ENCODE data around the gene SLC9A1. TPM values are rescaled to one million over a fixed set of nuclear protein-coding genes. Genes with fewer than 3 reads are reported as not detected.

SLC9A1 gene
- total RNA-seq (2021; ENCODE audit: unreplicated experiment) (21.7 TPM), Bru-seq, nascent RNA (percentile 86 among the genes with signal in this experiment), BruChase-seq, experiment 1, labeled RNA remaining after a 6-hour chase (percentile 84 among the genes with signal in this experiment), BruChase-seq, experiment 2, labeled RNA remaining after a 2-hour chase (percentile 76 among the genes with signal in this experiment)
- polyA plus RNA-seq (2012): 24.8 and 29.7 TPM in 2 replicates
- long read RNA-seq, full-length matches to known transcripts: 1 of 20 reads
- long read RNA-seq, partial matches to known transcripts: 10 of 20 reads
- long read RNA-seq, other reads (novel, unspliced or antisense): 9 of 20 reads

GRCh38 chr1:27154991-27155781 is at the start of gene SLC9A1:
Gene SLC9A1, minus strand, starts transcription at chr1:27155125. Its CDS starts 791 bp downstream, at chr1:27154334.
- ATAC-seq (peak; percentile 97), DNase-seq (ENCODE audit: low read depth, low spot score) (peak; percentile 76)
- H3K79me2 ChIP-seq (ENCODE audit: insufficient read depth, low read length): peaks cover 38% of the 10 kb centered on the region
- no peaks in the 10 kb centered on the region for H3K9me3 ChIP-seq (ENCODE audit: control insufficient read depth in 1 of 2, insufficient read depth in 1 of 2, low read depth in 1 of 2, low read length in 2 of 2)
- H3K27ac ChIP-seq (ENCODE audit: low read depth, low read length): peak within 1 kb of the TSS; percentile 53
- H3K36me3 ChIP-seq (ENCODE audit: control insufficient read depth in 1 of 2, insufficient read depth in 2 of 2, low read length in 2 of 2): no peaks in the 10 kb centered on the region
- peak within 1 kb of the TSS; percentile 85 for H3K9ac ChIP-seq (ENCODE audit: low read length)
- peak within 1 kb of the TSS; percentile 62 to 78 for H3K4me3 ChIP-seq (replicated peaks in 1 of 2; ENCODE audit: low read depth in 1 of 2, low read length in 2 of 2)
- peak within 1 kb of the TSS; percentile 96 for H3K4me2 ChIP-seq (ENCODE audit: low read length)
- no peaks in the 10 kb centered on the region for H3K9me2 ChIP-seq (ENCODE audit: insufficient read depth)
- H3K4me1 ChIP-seq (ENCODE audit: control insufficient read depth in 1 of 2, insufficient read depth in 2 of 2, low read length in 2 of 2): peaks cover 19 to 30% of the 10 kb centered on the region in 2 experiments; a peak in 3 of 4 replicates
- no peaks in the 10 kb centered on the region for H4K20me1 ChIP-seq (ENCODE audit: insufficient read depth)
- POLR2A ChIA-PET: interaction anchor here (0.5 to 2.7 kb wide), 19 partner anchors 9 to 921 kb away, joined by 3 to 61 read pairs (median 4); partner anchors contain the start of genes CEP85, STX12 and WDTC1
- H2AFZ ChIP-seq (ENCODE audit: low read depth, low read length, poor library complexity, severe bottlenecking): peak within 1 kb of the TSS; percentile 98
- CTCF ChIA-PET: interaction anchor here (0.6 to 1.9 kb wide), 7 partner anchors 10 to 466 kb away, joined by 3 to 11 read pairs (median 4); no protein-coding TSS in a partner anchor
- H3K27me3 ChIP-seq (ENCODE audit: insufficient read depth, low read length): no peaks in the 10 kb centered on the region
- RAD21 ChIA-PET (ENCODE audit: low non-redundant PET in 1 of 2, low total read pairs in 2 of 2, uncharacterized antibody in 2 of 2, unreplicated experiment in 2 of 2): interaction anchor here in 1 of 2 experiments (0.7 kb wide), 1 partner anchor 43 kb away, joined by 3 read pairs; no protein-coding TSS in a partner anchor
- BruUV-seq (replicated peaks): no TSS peak
- intact Hi-C loops (cut with micrococcal nuclease): no loop called here
- TF ChIP-seq EZH2phosphoT487 (IDR thresholded peaks at IDR 0.05; ENCODE audit: borderline replicate concordance): no peak
- no peak for TF ChIP-seq REST (IDR thresholded peaks at IDR 0.05; ENCODE audit: low read depth)
- peak; percentile 99 for TF ChIP-seq POLR2A (IDR thresholded peaks at IDR 0.05; ENCODE audit: borderline replicate concordance, extremely low read depth, insufficient read depth, insufficient read length)
- TF ChIP-seq POLR2AphosphoS5 (IDR thresholded peaks at IDR 0.05; ENCODE audit: low read depth, low read length): peak; percentile 100
- peak; percentile 73; the same call in 1 of the 2 replicates for TF ChIP-seq ZFX (IDR thresholded peaks at IDR 0.05)
- peak; percentile 55; the same call in 1 of the 2 replicates for TF ChIP-seq FOSL1 (IDR thresholded peaks at IDR 0.05; ENCODE audit: low read depth)
- peak; percentile 83 for TF ChIP-seq YY1 (IDR thresholded peaks at IDR 0.05; ENCODE audit: extremely low read depth, insufficient replicate concordance, low read depth, low read length)
- peak; percentile 98 for TF ChIP-seq SIN3A (IDR thresholded peaks at IDR 0.05; ENCODE audit: low read depth)
- TF ChIP-seq, protein P1, sequence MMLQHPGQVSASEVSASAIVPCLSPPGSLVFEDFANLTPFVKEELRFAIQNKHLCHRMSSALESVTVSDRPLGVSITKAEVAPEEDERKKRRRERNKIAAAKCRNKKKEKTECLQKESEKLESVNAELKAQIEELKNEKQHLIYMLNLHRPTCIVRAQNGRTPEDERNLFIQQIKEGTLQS (IDR thresholded peaks at IDR 0.05): peak; percentile 90; the same call in 1 of the 2 replicates
- peak; percentile 41; the same call in 1 of the 2 replicates for TF ChIP-seq JUND (IDR thresholded peaks at IDR 0.05)
- TF ChIP-seq EGR1 (IDR thresholded peaks at IDR 0.05; ENCODE audit: low read depth): 0 out of 2 replicates have a peak, but pooled peaks have one; percentile 54
- TF ChIP-seq, protein P2, sequence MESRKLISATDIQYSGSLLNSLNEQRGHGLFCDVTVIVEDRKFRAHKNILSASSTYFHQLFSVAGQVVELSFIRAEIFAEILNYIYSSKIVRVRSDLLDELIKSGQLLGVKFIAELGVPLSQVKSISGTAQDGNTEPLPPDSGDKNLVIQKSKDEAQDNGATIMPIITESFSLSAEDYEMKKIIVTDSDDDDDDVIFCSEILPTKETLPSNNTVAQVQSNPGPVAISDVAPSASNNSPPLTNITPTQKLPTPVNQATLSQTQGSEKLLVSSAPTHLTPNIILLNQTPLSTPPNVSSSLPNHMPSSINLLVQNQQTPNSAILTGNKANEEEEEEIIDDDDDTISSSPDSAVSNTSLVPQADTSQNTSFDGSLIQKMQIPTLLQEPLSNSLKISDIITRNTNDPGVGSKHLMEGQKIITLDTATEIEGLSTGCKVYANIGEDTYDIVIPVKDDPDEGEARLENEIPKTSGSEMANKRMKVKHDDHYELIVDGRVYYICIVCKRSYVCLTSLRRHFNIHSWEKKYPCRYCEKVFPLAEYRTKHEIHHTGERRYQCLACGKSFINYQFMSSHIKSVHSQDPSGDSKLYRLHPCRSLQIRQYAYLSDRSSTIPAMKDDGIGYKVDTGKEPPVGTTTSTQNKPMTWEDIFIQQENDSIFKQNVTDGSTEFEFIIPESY (IDR thresholded peaks at IDR 0.05; ENCODE audit: extremely low read depth, insufficient replicate concordance, low read length): peak; percentile 84
- TF ChIP-seq, protein P3, sequence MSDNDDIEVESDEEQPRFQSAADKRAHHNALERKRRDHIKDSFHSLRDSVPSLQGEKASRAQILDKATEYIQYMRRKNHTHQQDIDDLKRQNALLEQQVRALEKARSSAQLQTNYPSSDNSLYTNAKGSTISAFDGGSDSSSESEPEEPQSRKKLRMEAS (IDR thresholded peaks at IDR 0.05): peak; percentile 56; the same call in 1 of the 2 replicates
- peak; percentile 86 for TF ChIP-seq SP1 (IDR thresholded peaks at IDR 0.05; ENCODE audit: low read depth)
- TF ChIP-seq CEBPB (IDR thresholded peaks at IDR 0.05; ENCODE audit: low read depth): peak; percentile 96
- peak; percentile 76 to 90 (median 77) for TF ChIP-seq CTCF (IDR thresholded peaks at IDR 0.05 in 2 of 3, conservative IDR thresholded peaks at IDR 0.05 in 1 of 3; ENCODE audit: borderline replicate concordance in 1 of 3, insufficient read depth in 1 of 3, low read depth in 2 of 3, low read length in 2 of 3)
